Subcutaneous abdominal adipose tissue (tissue), 5 donors: ENCODE measurements around the gene MSANTD1.

Experiments used
- H3K27ac ChIP-seq: one replicate; pipeline ENCODE4 v1.7.0; 2013; ENCODE audit warnings: low read depth, mild to moderate bottlenecking, inconsistent platforms, low read length, moderate library complexity
- H3K27me3 ChIP-seq, 5 donors: one replicate each; pipeline ENCODE4 v1.7.0; 2013; ENCODE audit warnings: low read length in 5 of 5, inconsistent platforms in 1 of 5; ENCODE audit not compliant: control insufficient read depth in 5 of 5, insufficient read depth in 4 of 5
- H3K36me3 ChIP-seq, 5 donors: one replicate each; pipeline ENCODE4 v1.7.0; 2013; ENCODE audit warnings: low read length in 5 of 5; ENCODE audit not compliant: control insufficient read depth in 5 of 5, insufficient read depth in 5 of 5
- H3K4me1 ChIP-seq, 5 donors: one replicate each; pipeline ENCODE4 v1.7.0; 2013; ENCODE audit warnings: low read length in 5 of 5, mild to moderate bottlenecking in 3 of 5, moderate library complexity in 1 of 5; ENCODE audit not compliant: control insufficient read depth in 5 of 5, insufficient read depth in 5 of 5
- H3K4me3 ChIP-seq, 5 donors: one replicate each; pipeline ENCODE4 v1.7.0; 2013; ENCODE audit warnings: low read length in 5 of 5, low read depth in 1 of 5
- H3K9ac ChIP-seq, 5 donors: one replicate each; pipeline ENCODE4 v1.7.0; 2013; ENCODE audit warnings: low read length in 5 of 5, mild to moderate bottlenecking in 4 of 5, moderate library complexity in 3 of 5
- H3K9me3 ChIP-seq, 5 donors: one replicate each; pipeline ENCODE4 v1.7.0; 2013; ENCODE audit warnings: low read length in 5 of 5; ENCODE audit not compliant: control insufficient read depth in 5 of 5
- donor health status: healthy.
- donor health status: healthy.
- donor health status: healthy.
- donor health status: healthy.
- donor health status: healthy.

Gene MSANTD1

GRCh38 chr4:3248811-3249661 lies at the start of gene MSANTD1:
TSS of gene MSANTD1 (plus strand) at chr4:3249159. CDS start at chr4:3249223, 64 bp downstream.
- Histone ChIP-seq H3K9ac (no peak within 1 kb of the TSS), H3K4me1 (peaks cover 0 to 7% (median 0%) of the 10 kb centered on the region in 5 donors), H3K27me3 (no peaks in the 10 kb centered on the region), H3K9me3 (no peaks in the 10 kb centered on the region), H3K36me3 (peaks cover 0 to 15% (median 4%) of the 10 kb centered on the region in 5 donors), H3K4me3 (no peak within 1 kb of the TSS), H3K27ac (no peak within 1 kb of the TSS)

- Histone ChIP-seq H3K27ac (peak overlapping the region; percentile 3), H3K36me3 (peaks cover 0 to 67% (median 46%) of the 10 kb centered on the region in 5 donors), H3K9me3 (no peaks in the 10 kb centered on the region), H3K4me1 (peaks cover 0 to 29% (median 25%) of the 10 kb centered on the region in 5 donors), H3K4me3 (no peak overlapping the region), H3K9ac (no peak overlapping the region), H3K27me3 (no peaks in the 10 kb centered on the region)
Observed at GRCh38 chr4:3199653-3200422, 49.1 kb upstream of the MSANTD1 start.

- peaks cover 0 to 29% (median 25%) of the 10 kb centered on the region in 5 donors for H3K4me1 ChIP-seq
Observed at GRCh38 chr4:3200423-3201090, 48.4 kb upstream of the MSANTD1 start.

GRCh38 chr4:3201718-3202702 lies 46.9 kb upstream of the MSANTD1 start:
- H3K27ac ChIP-seq, result no peak overlapping the region
- no peaks in the 10 kb centered on the region for H3K9me3 ChIP-seq
- H3K4me1 ChIP-seq, result peaks cover 0 to 29% (median 25%) of the 10 kb centered on the region in 5 donors
- no peaks in the 10 kb centered on the region for H3K27me3 ChIP-seq
- no peak overlapping the region for H3K4me3 ChIP-seq
- H3K36me3 ChIP-seq, result peaks cover 0 to 56% (median 34%) of the 10 kb centered on the region in 5 donors
- H3K9ac ChIP-seq, result no peak overlapping the region

More at GRCh38 chr4:3200423-3201090, 48.4 kb upstream of the MSANTD1 start:
- no peak overlapping the region for H3K9ac ChIP-seq
- H3K27me3 ChIP-seq, result no peaks in the 10 kb centered on the region
- H3K9me3 ChIP-seq, result no peaks in the 10 kb centered on the region
- H3K4me3 ChIP-seq, result no peak overlapping the region
- H3K27ac ChIP-seq, result peak overlapping the region; percentile 3
- H3K36me3 ChIP-seq, result peaks cover 0 to 59% (median 39%) of the 10 kb centered on the region in 5 donors

- no peaks in the 10 kb centered on the region for H3K27me3 ChIP-seq
- peaks cover 0 to 34% (median 33%) of the 10 kb centered on the region in 5 donors for H3K4me1 ChIP-seq
- no peaks in the 10 kb centered on the region for H3K9me3 ChIP-seq
- peaks cover 0 to 53% (median 30%) of the 10 kb centered on the region in 5 donors for H3K36me3 ChIP-seq
- H3K27ac ChIP-seq, result peak overlapping the region; percentile 54
- no peak overlapping the region for H3K4me3 ChIP-seq
- H3K9ac ChIP-seq, result no peak overlapping the region
Observed at GRCh38 chr4:3202836-3203820, 45.8 kb upstream of the MSANTD1 start.

GRCh38 chr4:3203971-3204431 lies 45.0 kb upstream of the MSANTD1 start:
- no peak overlapping the region for H3K9ac ChIP-seq
- H3K36me3 ChIP-seq, result peaks cover 0 to 51% (median 33%) of the 10 kb centered on the region in 5 donors
- no peaks in the 10 kb centered on the region for H3K9me3 ChIP-seq
- H3K4me1 ChIP-seq, result peaks cover 0 to 34% (median 33%) of the 10 kb centered on the region in 5 donors
- H3K27me3 ChIP-seq, result no peaks in the 10 kb centered on the region
- peak overlapping the region; percentile 46 for H3K27ac ChIP-seq
- no peak overlapping the region for H3K4me3 ChIP-seq

- no peak overlapping the region for H3K27ac ChIP-seq
- H3K36me3 ChIP-seq, result peaks cover 3 to 54% (median 40%) of the 10 kb centered on the region in 5 donors
- peaks cover 0 to 27% (median 25%) of the 10 kb centered on the region in 5 donors for H3K4me1 ChIP-seq
- no peaks in the 10 kb centered on the region for H3K9me3 ChIP-seq
- no peak overlapping the region for H3K4me3 ChIP-seq
- no peaks in the 10 kb centered on the region for H3K27me3 ChIP-seq
- no peak overlapping the region for H3K9ac ChIP-seq
Observed at GRCh38 chr4:3205995-3206394, 43.0 kb upstream of the MSANTD1 start.

- H3K4me1 ChIP-seq, result peaks cover 0 to 27% (median 25%) of the 10 kb centered on the region in 5 donors
- H3K9ac ChIP-seq, result no peak overlapping the region
- H3K9me3 ChIP-seq, result no peaks in the 10 kb centered on the region
- no peak overlapping the region for H3K27ac ChIP-seq
- H3K4me3 ChIP-seq, result no peak overlapping the region
- peaks cover 3 to 55% (median 40%) of the 10 kb centered on the region in 5 donors for H3K36me3 ChIP-seq
- no peaks in the 10 kb centered on the region for H3K27me3 ChIP-seq
Observed at GRCh38 chr4:3206439-3207100, 42.4 kb upstream of the MSANTD1 start.
